ENCODE measurements around the gene CNDP1. TPM values are rescaled to one million over a fixed set of nuclear protein-coding genes. Genes with fewer than 3 reads are reported as not detected.

Gene CNDP1
- polyA plus RNA-seq, 3 donors: not detected

DNA sequence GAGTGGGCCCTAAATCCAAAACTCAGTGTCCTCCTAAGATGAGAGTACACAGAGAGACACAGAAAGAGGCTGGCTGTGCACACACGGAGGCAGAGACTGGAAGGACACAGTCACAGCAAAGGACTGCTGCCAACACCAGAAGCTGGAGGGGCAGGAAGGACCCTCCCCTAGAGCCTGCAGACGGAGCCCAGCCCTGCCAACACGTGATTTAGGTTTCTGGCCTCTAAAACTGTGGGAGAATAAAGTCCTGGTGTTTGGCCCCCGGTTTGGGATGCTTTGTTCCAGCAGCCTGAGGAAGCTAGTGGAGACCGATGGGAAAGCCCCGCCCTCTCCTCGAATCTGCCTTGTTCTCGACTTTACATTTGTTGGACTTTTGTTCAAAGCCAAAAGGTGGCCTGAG lies 10.6 kb downstream of the CNDP1 start:
- Histone ChIP-seq H3K9ac (ENCODE audit: insufficient read depth, low read length, poor library complexity, severe bottlenecking) (no peak overlapping the region), H2AFZ (ENCODE audit: insufficient read depth, low read depth, low read length, poor library complexity, severe bottlenecking) (peak overlapping the region; percentile 11), H3K4me1 (ENCODE audit: control insufficient read depth in 1 of 2, insufficient read depth in 2 of 2, low read length in 2 of 2) (no peaks in the 10 kb centered on the region), H3K79me2 (ENCODE audit: insufficient read depth, low read length) (no peaks in the 10 kb centered on the region), H4K20me1 (ENCODE audit: insufficient read depth, low read length) (no peaks in the 10 kb centered on the region), H3K4me2 (replicated peaks; ENCODE audit: extremely low read depth, low read length, poor library complexity, severe bottlenecking) (no peak overlapping the region), H3K4me3 (replicated peaks in 1 of 3; ENCODE audit: low read depth in 2 of 3, low read length in 3 of 3) (no peak overlapping the region), H3K27me3 (ENCODE audit: control insufficient read depth in 2 of 2, insufficient read depth in 2 of 2, low read length in 2 of 2) (no peaks in the 10 kb centered on the region), H3K36me3 (replicated peaks in 1 of 2; ENCODE audit: control insufficient read depth in 1 of 2, insufficient read depth in 2 of 2, low read length in 2 of 2) (no peaks in the 10 kb centered on the region), H3K27ac (ENCODE audit: low read depth in 1 of 2, low read length in 2 of 2) (no peak overlapping the region), H3K9me3 (replicated peaks in 1 of 2; ENCODE audit: control insufficient read depth in 1 of 2, insufficient read depth in 1 of 2, low read length in 2 of 2) (peaks cover 5 to 6% of the 10 kb centered on the region in 2 donors)
- no peak overlapping the region for H3K4me3 Mint-ChIP-seq
- no peak overlapping the region for H3K27ac Mint-ChIP-seq
- intact Hi-C loops (cut with micrococcal nuclease): no loop called here
- peaks cover 1 to 8% (median 3%) of the 10 kb centered on the region in 3 donors for H3K27me3 Mint-ChIP-seq (ENCODE audit: low read depth in 3 of 3)
- WGBS (ENCODE audit: insufficient coverage): 83% methylated on average over 7 of the region's 8 CpGs
- H3K36me3 Mint-ChIP-seq: no peaks in the 10 kb centered on the region
- DNase-seq: no peak
- H3K4me1 Mint-ChIP-seq: peaks cover 1% of the 10 kb centered on the region
- peaks cover 0 to 12% (median 7%) of the 10 kb centered on the region in 7 donors for H3K9me3 Mint-ChIP-seq
- TF ChIP-seq, protein P1, sequence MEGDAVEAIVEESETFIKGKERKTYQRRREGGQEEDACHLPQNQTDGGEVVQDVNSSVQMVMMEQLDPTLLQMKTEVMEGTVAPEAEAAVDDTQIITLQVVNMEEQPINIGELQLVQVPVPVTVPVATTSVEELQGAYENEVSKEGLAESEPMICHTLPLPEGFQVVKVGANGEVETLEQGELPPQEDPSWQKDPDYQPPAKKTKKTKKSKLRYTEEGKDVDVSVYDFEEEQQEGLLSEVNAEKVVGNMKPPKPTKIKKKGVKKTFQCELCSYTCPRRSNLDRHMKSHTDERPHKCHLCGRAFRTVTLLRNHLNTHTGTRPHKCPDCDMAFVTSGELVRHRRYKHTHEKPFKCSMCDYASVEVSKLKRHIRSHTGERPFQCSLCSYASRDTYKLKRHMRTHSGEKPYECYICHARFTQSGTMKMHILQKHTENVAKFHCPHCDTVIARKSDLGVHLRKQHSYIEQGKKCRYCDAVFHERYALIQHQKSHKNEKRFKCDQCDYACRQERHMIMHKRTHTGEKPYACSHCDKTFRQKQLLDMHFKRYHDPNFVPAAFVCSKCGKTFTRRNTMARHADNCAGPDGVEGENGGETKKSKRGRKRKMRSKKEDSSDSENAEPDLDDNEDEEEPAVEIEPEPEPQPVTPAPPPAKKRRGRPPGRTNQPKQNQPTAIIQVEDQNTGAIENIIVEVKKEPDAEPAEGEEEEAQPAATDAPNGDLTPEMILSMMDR (IDR thresholded peaks at IDR 0.05): no peak

DNA sequence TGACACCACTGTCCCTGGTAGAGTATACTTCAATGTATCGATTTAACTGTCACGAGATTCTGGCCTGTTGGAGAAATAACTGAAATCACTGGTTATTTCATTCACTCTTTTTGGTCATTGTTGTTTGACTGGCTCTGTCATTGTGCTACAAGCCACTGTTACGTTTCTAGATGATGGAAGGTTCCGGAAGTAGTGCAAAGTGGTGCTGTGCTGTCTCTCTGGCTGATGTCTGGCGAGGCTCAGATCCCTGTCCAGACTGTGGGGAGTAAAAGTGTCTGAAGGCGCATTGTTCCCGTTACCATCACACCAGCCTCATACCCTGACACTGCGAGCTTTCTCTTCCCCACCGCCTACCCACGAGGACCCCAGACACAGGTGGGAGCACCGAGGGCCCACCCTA lies 11.7 kb downstream of the CNDP1 start:
- no peaks in the 10 kb centered on the region for H3K79me2 ChIP-seq (ENCODE audit: insufficient read depth, low read length)
- no peaks in the 10 kb centered on the region for H3K4me1 ChIP-seq (ENCODE audit: control insufficient read depth in 1 of 2, insufficient read depth in 2 of 2, low read length in 2 of 2)
- H4K20me1 ChIP-seq (ENCODE audit: insufficient read depth, low read length): no peaks in the 10 kb centered on the region
- no peak overlapping the region for H3K27ac Mint-ChIP-seq
- H3K4me3 ChIP-seq (replicated peaks in 1 of 3; ENCODE audit: low read depth in 2 of 3, low read length in 3 of 3): no peak overlapping the region
- peaks cover 0 to 17% (median 9%) of the 10 kb centered on the region in 7 donors for H3K9me3 Mint-ChIP-seq
- intact Hi-C loops (cut with micrococcal nuclease): no loop called here
- H3K9me3 ChIP-seq (replicated peaks in 1 of 2; ENCODE audit: control insufficient read depth in 1 of 2, insufficient read depth in 1 of 2, low read length in 2 of 2): peaks cover 8 to 10% of the 10 kb centered on the region in 2 donors
- H3K4me3 Mint-ChIP-seq: no peak overlapping the region
- TF ChIP-seq, protein P1 (IDR thresholded peaks at IDR 0.05): no peak
- H3K4me1 Mint-ChIP-seq: peaks cover 1% of the 10 kb centered on the region
- H3K27ac ChIP-seq (ENCODE audit: low read depth in 1 of 2, low read length in 2 of 2): no peak overlapping the region
- H2AFZ ChIP-seq (ENCODE audit: insufficient read depth, low read depth, low read length, poor library complexity, severe bottlenecking): peak overlapping the region; percentile 41
- H3K36me3 Mint-ChIP-seq: no peaks in the 10 kb centered on the region
- H3K27me3 ChIP-seq (ENCODE audit: control insufficient read depth in 2 of 2, insufficient read depth in 2 of 2, low read length in 2 of 2): no peaks in the 10 kb centered on the region
- peaks cover 1 to 8% (median 3%) of the 10 kb centered on the region in 3 donors for H3K27me3 Mint-ChIP-seq (ENCODE audit: low read depth in 3 of 3)
- DNase-seq: no peak
- H3K4me2 ChIP-seq (replicated peaks; ENCODE audit: extremely low read depth, low read length, poor library complexity, severe bottlenecking): no peak overlapping the region
- no peaks in the 10 kb centered on the region for H3K36me3 ChIP-seq (replicated peaks in 1 of 2; ENCODE audit: control insufficient read depth in 1 of 2, insufficient read depth in 2 of 2, low read length in 2 of 2)
- WGBS (ENCODE audit: insufficient coverage): 96% methylated on average over 7 of the region's 11 CpGs
- H3K9ac ChIP-seq (ENCODE audit: insufficient read depth, low read length, poor library complexity, severe bottlenecking): no peak overlapping the region
